Gastrocnemius medialis (tissue), 4 donors: Measurements from ENCODE around the gene CCBE1. TPM values are rescaled to one million over a fixed set of nuclear protein-coding genes. Genes with fewer than 3 reads are reported as not detected.
"Not testable (repeated sequence)": the region's sequence is repeated elsewhere in the genome, so short reads cannot be mapped to it uniquely, and the experiment has no call there.

Source experiments
- ATAC-seq, 2 donors: fragments of 150-250 bp; one replicate each; pipeline ENCODE4 v1.9.1; 2016
- DNase-seq, 2 donors: peaks; one replicate each; pipeline ENCODE4 v3.0.0-alpha.2; 2019
- H3K27ac ChIP-seq, 4 donors: fragments of 200-600 bp; sonication (generic); 1 replicate in 1 of 4; 2 replicates in 3 of 4; pipeline ENCODE4 v1.5.1; 2016 to 2018; ENCODE audit warnings: mild to moderate bottlenecking in 2 of 4, moderate library complexity in 1 of 4
- H3K27me3 ChIP-seq, 3 donors: fragments of 200-600 bp; sonication (generic) in 2 of 3; 1 replicate in 1 of 3; 2 replicates in 2 of 3; pipeline versions ENCODE4 v1.5.1 to v1.6.0; 2016 to 2019; ENCODE audit warnings: mild to moderate bottlenecking in 1 of 3, moderate library complexity in 1 of 3
- H3K36me3 ChIP-seq, 2 donors: fragments of 200-600 bp; sonication (generic) in 1 of 2; one replicate each; pipeline ENCODE4 v1.5.1; 2017 to 2018
- H3K4me1 ChIP-seq, 2 donors: fragments of 200-600 bp; sonication (generic) in 1 of 2; one replicate each; pipeline ENCODE4 v1.5.1; 2016 to 2017; ENCODE audit warnings: mild to moderate bottlenecking in 2 of 2
- H3K4me3 ChIP-seq, 4 donors: fragments of 200-600 bp; sonication (generic) in 3 of 4; 1 replicate in 1 of 4; 2 replicates in 3 of 4; pipeline ENCODE4 v1.5.1; 2016 to 2019; ENCODE audit warnings: mild to moderate bottlenecking in 2 of 4
- H3K9me3 ChIP-seq, 3 donors: fragments of 200-600 bp; sonication (generic) in 2 of 3; 1 replicate in 1 of 3; 2 replicates in 2 of 3; pipeline ENCODE4 v1.5.1; 2016 to 2019
- CTCF ChIP-seq, 5 experiments: fragments of 450-650 bp in 3 of 5; fragments of 200-600 bp in 2 of 5; sonication (generic) in 2 of 5; IDR thresholded peaks in 4 of 5; conservative IDR thresholded peaks in 1 of 5; 1 replicate in 4 of 5; 2 replicates in 1 of 5; pipeline ENCODE4 v1.5.1; 2016 to 2019; ENCODE audit warnings: antibody characterized with exemption in 5 of 5, mild to moderate bottlenecking in 3 of 5, moderate library complexity in 3 of 5
- POLR2A ChIP-seq, 2 donors: fragments of 450-650 bp; IDR thresholded peaks; one replicate each; pipeline ENCODE4 v1.6.1; 2017; ENCODE audit warnings: antibody characterized with exemption in 2 of 2, mild to moderate bottlenecking in 2 of 2, moderate library complexity in 2 of 2
- in situ Hi-C, 4 donors: fragments of 200-750 bp; cut with MboI; loops; one replicate each; pipeline versions ENCODE4 v1.15.0 to v1.8.0; 2017; ENCODE audit warnings: low sequenced_read_pairs in 4 of 4
- intact Hi-C: fragments of 100-400 bp; cut with DNase I; formaldehyde crosslinking; loops from one replicate; pipeline ENCODE4 v1.15.1; 2023; ENCODE audit warnings: low total_unique reads
- total RNA-seq, 4 donors: library from RNA; depleted of rRNA; stranded (reverse); fragments of >200 nt; gene quantifications; one replicate each; pipeline versions ENCODE4 v1.1.0 to v1.2.3, GENCODE V29; 2016

The CCBE1 gene
- total RNA-seq, 4 donors from 2014 or later: 0.44 to 2.7 (median 1.3) TPM

- TF ChIP-seq POLR2A (IDR thresholded peaks at IDR 0.05) (no peak), CTCF (IDR thresholded peaks at IDR 0.05 in 4 of 5, conservative IDR thresholded peaks at IDR 0.05 in 1 of 5) (no peak)
- intact Hi-C loops (no loop called here), in situ Hi-C loops (no loop called here)
- Histone ChIP-seq H3K9me3 (no peaks in the 10 kb centered on the region), H3K4me1 (no peaks in the 10 kb centered on the region), H3K27me3 (no peaks in the 10 kb centered on the region), H3K27ac (no peak overlapping the region), H3K4me3 (no peak overlapping the region), H3K36me3 (no peaks in the 10 kb centered on the region)
- ATAC-seq (no peak), DNase-seq (no peak)
Measured at GRCh38 chr18:59655676-59656075, 41.5 kb downstream of the CCBE1 start.

- ATAC-seq (no peak), DNase-seq (no peak)
- in situ Hi-C loops (no loop called here), intact Hi-C loops (no loop called here)
- no peaks in the 10 kb centered on the region for H3K4me1 ChIP-seq
- H3K27ac ChIP-seq: no peak overlapping the region
- H3K27me3 ChIP-seq: no peaks in the 10 kb centered on the region
- no peak overlapping the region for H3K4me3 ChIP-seq
- no peaks in the 10 kb centered on the region for H3K36me3 ChIP-seq
- no peak for TF ChIP-seq POLR2A (IDR thresholded peaks at IDR 0.05)
- TF ChIP-seq CTCF (IDR thresholded peaks at IDR 0.05 in 4 of 5, conservative IDR thresholded peaks at IDR 0.05 in 1 of 5): no peak
- no peaks in the 10 kb centered on the region for H3K9me3 ChIP-seq
Measured at GRCh38 chr18:59651071-59651470, 46.2 kb downstream of the CCBE1 start.

- ATAC-seq (no peak), DNase-seq (no peak)
- no peaks in the 10 kb centered on the region for H3K9me3 ChIP-seq
- H3K27ac ChIP-seq: no peak overlapping the region
- H3K36me3 ChIP-seq: no peaks in the 10 kb centered on the region
- H3K4me3 ChIP-seq: no peak overlapping the region
- no peaks in the 10 kb centered on the region for H3K27me3 ChIP-seq
- in situ Hi-C loops (no loop called here), intact Hi-C loops (no loop called here)
- H3K4me1 ChIP-seq: no peaks in the 10 kb centered on the region
- TF ChIP-seq POLR2A (IDR thresholded peaks at IDR 0.05): no peak
- TF ChIP-seq CTCF (IDR thresholded peaks at IDR 0.05 in 4 of 5, conservative IDR thresholded peaks at IDR 0.05 in 1 of 5): no peak
Measured at GRCh38 chr18:59650266-59650820, 46.9 kb downstream of the CCBE1 start.

GRCh38 chr18:59649591-59649990 lies 47.6 kb downstream of the CCBE1 start:
- in situ Hi-C loops: no loop called here

GRCh38 chr18:59648469-59648868 lies 48.8 kb downstream of the CCBE1 start:
- in situ Hi-C loops, H3K36me3 ChIP-seq, ATAC-seq, DNase-seq, H3K27ac ChIP-seq, H3K27me3 ChIP-seq, H3K9me3 ChIP-seq, H3K4me1 ChIP-seq, intact Hi-C loops, H3K4me3 ChIP-seq: not testable (repeated sequence)

More at GRCh38 chr18:59649591-59649990, 47.6 kb downstream of the CCBE1 start:
- no peaks in the 10 kb centered on the region for H3K36me3 ChIP-seq
- H3K4me1 ChIP-seq: no peaks in the 10 kb centered on the region
- H3K27ac ChIP-seq: no peak overlapping the region
- ATAC-seq: no peak
- intact Hi-C loops: no loop called here
- no peak for TF ChIP-seq CTCF (IDR thresholded peaks at IDR 0.05 in 4 of 5, conservative IDR thresholded peaks at IDR 0.05 in 1 of 5)
- TF ChIP-seq POLR2A (IDR thresholded peaks at IDR 0.05): no peak
- no peaks in the 10 kb centered on the region for H3K27me3 ChIP-seq
- no peak for DNase-seq
- no peak overlapping the region for H3K4me3 ChIP-seq
- H3K9me3 ChIP-seq: no peaks in the 10 kb centered on the region
